Stimulated activated CD4-positive, alpha-beta T cell treated with anti-CD3 and anti-CD28 coated beads, TNF-alpha, amount 100 ng/mL, for 4 hours (primary cell): ENCODE data around the gene CHST10.
A peak's percentile ranks its signal among the peaks of the same experiment; 100 is the strongest.
"Not testable (repeated sequence)": the region's sequence is repeated elsewhere in the genome, so short reads cannot be mapped to it uniquely, and the experiment has no call there.

Experiments
- DNase-seq, 3 experiments: peaks; one replicate each; pipeline ENCODE4 v3.0.0-alpha.2; 2020; ENCODE audit warnings: low read depth in 3 of 3

The CHST10 gene

GRCh38 chr2:100394111-100394641 lies 23.3 kb downstream of the CHST10 start:
- DNase-seq, result no peak

DNA sequence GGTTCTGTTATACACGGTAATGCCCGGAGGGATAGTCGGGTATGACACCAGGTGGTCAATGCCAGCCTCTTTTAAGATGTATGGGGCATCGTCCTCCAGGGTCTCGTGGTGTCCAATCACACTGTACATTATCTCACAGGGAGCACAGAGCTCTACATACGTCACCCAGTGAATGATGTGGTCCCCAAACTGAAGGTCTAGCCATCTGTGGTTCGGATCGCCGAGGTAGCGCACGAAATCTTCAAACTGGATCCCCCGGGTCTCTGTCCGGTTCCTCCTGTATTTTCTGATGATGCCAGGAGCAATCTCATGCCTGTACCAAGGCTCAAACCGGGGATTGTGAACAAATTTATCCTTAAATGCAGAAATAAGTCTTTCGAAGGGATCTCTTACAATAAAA lies 24.1 kb downstream of the CHST10 start:
- no peak for DNase-seq

DNA sequence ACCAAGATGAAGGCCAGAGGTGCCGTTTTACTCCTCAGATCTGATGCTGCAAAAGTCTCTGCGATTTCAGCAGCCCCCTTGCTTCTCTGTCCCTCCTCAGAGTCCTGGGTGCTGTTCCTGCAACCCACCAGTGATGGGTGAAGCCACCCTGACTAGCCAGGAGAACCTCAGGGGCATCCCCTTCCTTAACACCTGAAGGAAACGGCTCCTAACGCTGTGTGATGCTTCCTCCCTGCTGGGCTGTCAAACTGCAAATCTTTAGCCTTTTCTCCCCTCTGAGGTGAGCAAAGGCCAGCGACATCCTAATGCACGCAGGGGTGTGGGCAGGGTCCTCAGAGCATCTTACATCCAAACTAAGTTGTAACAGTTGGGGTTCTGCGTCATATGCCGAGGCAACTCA lies 24.8 kb downstream of the CHST10 start:
- no peak for DNase-seq

DNA sequence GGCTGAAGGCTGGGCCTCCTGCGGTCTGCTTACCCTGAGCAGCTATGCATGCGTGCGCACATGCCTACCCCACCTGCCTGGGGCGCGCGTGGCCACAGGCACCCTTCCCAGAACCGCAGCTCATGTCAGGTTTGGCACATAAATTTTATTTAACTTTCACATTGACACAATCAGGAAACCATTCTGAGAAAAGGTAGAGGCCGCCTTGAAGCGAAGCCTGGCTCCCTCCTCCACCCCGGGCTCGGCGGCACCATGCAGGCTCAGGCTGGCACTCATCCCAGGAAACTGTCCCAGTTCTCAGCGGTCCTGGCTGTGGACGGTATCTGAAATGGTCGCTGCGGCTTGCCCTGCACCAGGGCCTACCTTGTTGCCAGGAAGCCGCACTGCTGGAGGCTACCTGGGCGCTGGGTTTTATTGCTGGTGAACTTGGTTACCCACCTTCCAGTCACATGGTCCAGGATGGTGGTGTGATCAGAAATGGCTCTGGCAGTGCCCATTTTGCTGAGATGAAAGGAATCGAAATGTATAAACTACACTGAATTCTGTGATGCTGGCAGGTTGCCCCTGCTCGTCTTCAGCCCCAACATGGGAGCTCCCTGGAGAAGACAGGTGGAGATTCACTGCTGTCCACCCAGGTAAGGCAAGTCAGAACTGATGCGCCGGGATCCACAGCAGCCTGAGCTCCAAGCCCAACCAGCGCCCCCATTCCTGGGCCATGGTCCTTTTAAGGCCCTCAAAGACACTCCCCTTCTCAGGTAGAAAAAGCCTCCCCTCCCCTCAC lies 25.5 kb downstream of the CHST10 start:
- no peak for DNase-seq

DNA sequence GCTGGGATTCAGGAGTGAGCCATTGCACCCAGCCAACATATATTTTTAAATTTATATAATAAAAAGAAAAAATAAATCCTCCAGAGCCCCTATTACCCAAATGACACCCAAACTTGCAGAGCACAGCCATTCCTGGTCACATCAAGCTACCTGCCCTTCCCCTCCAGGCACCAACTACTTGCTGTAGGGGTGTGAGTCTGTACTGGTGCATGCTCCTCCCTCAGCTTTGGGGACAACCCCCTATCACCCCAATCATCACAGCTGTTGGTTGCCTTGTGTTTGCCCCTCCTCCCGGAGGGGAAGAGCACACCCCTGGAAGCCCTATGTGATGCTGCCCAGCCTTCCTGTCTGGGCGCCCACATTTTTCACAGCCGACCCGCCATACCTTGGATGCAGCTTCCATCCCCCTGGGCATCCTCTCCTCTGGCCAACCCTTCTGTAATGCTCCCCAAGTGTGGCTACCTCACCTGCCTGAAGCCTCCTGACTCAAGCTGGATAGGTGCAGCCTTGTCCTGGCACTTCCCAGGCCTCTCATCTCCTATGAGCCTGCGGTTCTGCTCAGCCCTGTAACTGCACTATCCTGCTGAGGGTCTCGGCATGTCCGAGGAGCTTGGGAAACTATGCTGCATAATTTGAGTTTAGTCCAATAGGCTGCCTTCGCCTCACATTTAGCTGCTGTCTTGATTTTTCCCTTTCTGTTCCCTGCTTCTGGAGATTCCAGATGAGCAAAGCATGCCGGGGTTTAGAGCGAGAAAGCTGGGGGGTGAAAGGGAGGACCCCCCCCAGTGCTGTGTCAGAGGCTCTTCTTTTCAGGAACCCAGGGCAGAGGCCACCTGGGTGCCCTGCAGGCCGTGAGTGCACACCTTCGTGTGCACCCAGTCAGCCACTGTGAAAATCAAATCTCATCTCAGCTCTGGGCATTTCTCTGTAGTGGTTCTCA lies 27.2 kb downstream of the CHST10 start:
- no peak for DNase-seq

GRCh38 chr2:100388703-100389102 lies 28.8 kb downstream of the CHST10 start:
- no peak for DNase-seq

GRCh38 chr2:100383954-100384353 lies 33.5 kb downstream of the CHST10 start:
- DNase-seq, result no peak

- DNase-seq, result no peak
Observed at GRCh38 chr2:100383306-100383705, 34.2 kb downstream of the CHST10 start.

- DNase-seq, result peak; percentile 35 to 50 (median 43)
Observed at GRCh38 chr2:100381240-100381639, 36.2 kb downstream of the CHST10 start.

DNA sequence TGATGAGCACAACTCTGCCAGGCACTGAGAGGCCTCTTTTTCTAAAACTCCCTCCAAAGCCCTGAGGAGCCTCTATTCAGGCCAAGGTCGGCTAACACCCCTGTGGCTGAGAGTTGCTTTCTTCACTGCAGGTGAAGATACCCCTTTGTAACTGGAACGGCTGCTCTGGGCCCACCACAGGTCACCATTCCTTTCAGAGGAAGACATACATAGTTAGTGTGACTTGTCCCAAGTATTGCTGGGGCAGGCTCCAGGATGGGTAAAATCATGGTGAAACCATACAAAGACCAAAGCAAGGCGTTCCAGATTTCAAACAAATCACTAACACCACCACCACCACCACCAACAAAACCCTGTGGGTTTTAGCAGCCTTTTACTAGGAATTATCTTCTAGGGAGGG lies 36.8 kb downstream of the CHST10 start:
- DNase-seq, result no peak

DNA sequence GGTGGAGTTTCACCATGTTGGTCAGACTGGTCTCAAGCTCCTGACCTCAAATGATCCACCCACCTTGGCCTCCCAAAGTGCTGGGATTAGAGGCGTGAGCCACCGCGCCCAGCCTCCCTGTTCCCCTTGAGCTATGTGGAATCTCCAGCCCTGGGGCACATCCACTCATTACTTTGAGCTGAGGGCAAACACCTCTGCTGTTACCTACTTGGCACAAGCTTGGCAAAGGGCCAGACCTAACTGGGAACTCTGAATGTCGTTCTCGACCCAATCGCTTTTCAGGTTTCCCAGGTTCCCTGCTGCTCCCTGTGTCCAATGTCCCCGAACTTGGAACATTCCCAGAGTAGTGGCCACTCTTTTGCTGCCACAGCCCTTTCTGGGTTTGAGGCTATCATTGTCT lies 40.6 kb downstream of the CHST10 start:
- DNase-seq, result no peak

- DNase-seq, result no peak
Observed at GRCh38 chr2:100367163-100367562, 50.3 kb downstream of the CHST10 start.

GRCh38 chr2:100365434-100365833 lies 52.0 kb downstream of the CHST10 start:
- no peak for DNase-seq

DNA sequence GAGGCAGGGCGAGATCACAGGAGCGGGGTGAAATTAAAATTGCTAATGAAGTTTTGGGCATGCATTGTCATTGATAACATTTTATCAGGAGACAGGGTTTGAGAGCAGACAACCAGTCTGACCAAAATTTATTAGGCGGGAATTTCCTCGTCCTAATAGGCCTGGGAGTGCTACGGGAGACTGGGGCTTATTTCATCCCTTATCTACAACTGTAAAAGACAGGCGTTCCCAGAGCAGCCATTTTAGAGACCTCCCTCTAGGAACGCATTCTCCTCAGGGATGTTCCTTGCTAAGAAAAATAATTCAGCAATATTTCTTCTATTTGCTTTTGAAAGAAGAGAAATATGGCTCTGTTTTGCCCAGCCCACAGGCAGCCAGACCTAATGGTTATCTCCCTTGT lies 55.2 kb downstream of the CHST10 start:
- not testable (repeated sequence) for DNase-seq

DNA sequence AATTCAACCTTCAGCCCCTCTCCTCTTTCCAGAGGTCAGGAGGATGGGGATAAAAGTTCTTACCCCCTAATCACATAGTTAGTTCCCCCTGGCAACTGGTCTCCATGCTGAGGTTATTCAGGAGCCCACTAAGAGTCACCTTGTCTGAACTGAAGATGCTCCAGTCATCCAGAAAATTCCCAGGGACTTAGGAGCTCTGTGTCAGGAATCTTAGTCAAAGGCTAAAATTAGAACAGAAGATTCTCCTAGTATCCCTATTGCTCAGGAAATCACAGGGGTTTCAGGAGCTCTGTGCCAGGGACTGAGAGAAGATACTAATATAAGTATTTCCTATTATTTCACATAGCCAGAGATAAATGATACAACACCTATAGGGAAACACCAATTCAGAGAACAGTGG lies 57.9 kb downstream of the CHST10 start:
- DNase-seq, result no peak

- no peak for DNase-seq
Observed at GRCh38 chr2:100358554-100358953, 58.9 kb downstream of the CHST10 start.

DNA sequence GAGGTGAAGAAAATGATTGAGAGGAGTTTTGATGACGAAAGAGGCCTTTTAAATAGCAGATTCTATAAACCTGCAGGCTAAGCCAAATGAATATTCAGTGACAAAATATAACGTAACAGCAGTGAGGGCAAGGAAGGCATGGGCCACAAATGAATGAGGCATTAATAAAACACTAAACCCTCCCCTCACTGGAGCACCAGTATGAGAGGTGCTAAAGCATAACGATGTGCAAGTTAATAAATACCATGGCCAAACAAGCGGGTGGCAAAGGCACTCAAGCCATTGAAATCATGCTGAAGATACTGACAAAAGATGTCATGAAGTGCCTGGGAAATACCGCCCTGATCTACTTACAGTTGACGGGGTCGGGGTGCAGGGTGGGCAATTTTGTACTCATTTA lies 64.9 kb downstream of the CHST10 start:
- DNase-seq, result no peak

DNA sequence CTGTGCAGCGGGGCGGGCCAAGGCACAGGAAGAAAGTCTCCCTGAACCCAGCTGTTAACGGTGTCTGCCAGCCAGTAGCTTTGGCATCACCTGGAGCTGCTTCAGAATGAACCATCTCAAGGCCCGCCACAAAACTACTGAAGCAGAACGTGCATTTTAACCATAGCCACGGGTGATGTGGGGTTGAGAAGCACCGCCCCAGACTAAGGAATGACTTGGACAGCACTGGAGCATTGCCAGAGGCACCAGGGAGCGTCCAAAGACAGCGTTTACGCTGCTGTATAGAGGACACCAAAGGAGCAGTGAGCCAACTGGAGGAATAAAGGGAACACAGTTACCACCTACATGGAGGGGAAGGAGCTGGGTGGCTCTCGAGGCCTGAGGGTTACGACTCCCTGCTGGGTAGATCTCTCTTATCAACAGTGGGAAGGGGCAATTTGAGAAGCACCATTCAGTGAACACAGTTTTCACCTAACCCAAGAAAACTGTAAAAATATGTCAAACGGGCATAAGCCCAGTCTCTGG lies 66.7 kb downstream of the CHST10 start:
- DNase-seq, result no peak

- not testable (repeated sequence) for DNase-seq
Observed at GRCh38 chr2:100345144-100345543, 72.3 kb downstream of the CHST10 start.

DNA sequence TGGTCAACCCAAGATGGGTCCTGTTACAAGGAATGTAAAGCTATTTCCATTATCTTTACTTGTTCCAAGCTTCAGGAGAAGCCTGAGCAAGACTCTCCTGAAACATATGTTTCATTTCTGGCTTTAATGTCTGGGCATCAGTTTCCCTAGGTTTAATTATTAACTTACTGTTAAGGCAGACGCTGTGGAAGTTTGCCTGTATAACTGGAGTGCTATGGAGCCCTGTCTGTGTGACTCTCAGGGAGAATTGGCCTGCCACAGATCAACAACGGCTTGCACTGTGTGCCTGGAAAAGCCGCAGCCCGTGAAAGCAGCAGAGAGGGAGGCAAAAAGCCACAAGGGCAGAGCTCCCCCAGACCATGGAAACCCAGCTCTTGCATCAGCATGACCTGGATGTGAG lies 73.0 kb downstream of the CHST10 start:
- DNase-seq, result no peak

- DNase-seq, result not testable (repeated sequence)
Observed at GRCh38 chr2:100342466-100342865, 75.0 kb downstream of the CHST10 start.
